ENCODE data around the gene UHMK1.

- TF ChIP-seq CTCF (IDR thresholded peaks at IDR 0.05), result no peak
- no peak for TF ChIP-seq POLR2A (IDR thresholded peaks at IDR 0.05)
Measured at GRCh38 chr1:162566870-162567269, 69.3 kb downstream of the UHMK1 start.
